ENCODE data around the gene TMEM47. TPM values are rescaled to one million over a fixed set of nuclear protein-coding genes. Genes with fewer than 3 reads are reported as not detected.

TMEM47 gene
- total RNA-seq, result not detected

GRCh38 chrX:34656842-34657725 lies at the start of gene TMEM47:
Gene TMEM47, minus strand, starts transcription at chrX:34657285. Its CDS starts 256 bp downstream, at chrX:34657029.
- CTCF ChIA-PET, result no interaction called here
- Mint-ChIP-seq H3K4me1 (peaks cover 3% of the 10 kb centered on the region), H3K27me3 (peaks cover 19% of the 10 kb centered on the region), H3K9me3 (no peaks in the 10 kb centered on the region), H3K4me3 (no peak within 1 kb of the TSS), H3K36me3 (ENCODE audit: low read depth) (peaks cover 2% of the 10 kb centered on the region), H3K27ac (no peak within 1 kb of the TSS)
- DNase-seq, result no peak
- POLR2A ChIA-PET, result no interaction called here

- Mint-ChIP-seq H3K27ac (no peak overlapping the region), H3K36me3 (ENCODE audit: low read depth) (no peaks in the 10 kb centered on the region), H3K9me3 (peaks cover 4% of the 10 kb centered on the region), H3K27me3 (no peaks in the 10 kb centered on the region), H3K4me1 (no peaks in the 10 kb centered on the region), H3K4me3 (no peak overlapping the region)
- POLR2A ChIA-PET, result no interaction called here
- CTCF ChIA-PET, result no interaction called here
- DNase-seq, result no peak
These were observed 30.0 kb upstream of the TMEM47 start for GRCh38 chrX:34687095-34687494.

GRCh38 chrX:34659575-34659974 lies 2.5 kb upstream of the TMEM47 start:
- no peak overlapping the region for H3K4me3 Mint-ChIP-seq
- POLR2A ChIA-PET, result no interaction called here
- DNase-seq, result no peak

GRCh38 chrX:34658326-34658725 lies 1.2 kb upstream of the TMEM47 start:
- Mint-ChIP-seq H3K27me3 (peaks cover 19% of the 10 kb centered on the region), H3K9me3 (no peaks in the 10 kb centered on the region), H3K4me1 (peaks cover 3% of the 10 kb centered on the region), H3K4me3 (no peak overlapping the region), H3K36me3 (ENCODE audit: low read depth) (peaks cover 2% of the 10 kb centered on the region), H3K27ac (no peak overlapping the region)
- POLR2A ChIA-PET, result no interaction called here
- CTCF ChIA-PET, result no interaction called here
- no peak for DNase-seq

More at GRCh38 chrX:34659575-34659974, 2.5 kb upstream of the TMEM47 start:
- Mint-ChIP-seq H3K27me3 (peaks cover 17% of the 10 kb centered on the region), H3K4me1 (peaks cover 3% of the 10 kb centered on the region), H3K9me3 (no peaks in the 10 kb centered on the region), H3K27ac (no peak overlapping the region), H3K36me3 (ENCODE audit: low read depth) (peaks cover 2% of the 10 kb centered on the region)
- CTCF ChIA-PET, result no interaction called here

- Mint-ChIP-seq H3K9me3 (no peaks in the 10 kb centered on the region), H3K27ac (no peak overlapping the region), H3K27me3 (peaks cover 19% of the 10 kb centered on the region), H3K36me3 (ENCODE audit: low read depth) (peaks cover 2% of the 10 kb centered on the region), H3K4me3 (no peak overlapping the region), H3K4me1 (peaks cover 3% of the 10 kb centered on the region)
- POLR2A ChIA-PET, result no interaction called here
- CTCF ChIA-PET, result no interaction called here
- DNase-seq, result no peak
These were observed 613 bp upstream of the TMEM47 start for GRCh38 chrX:34657726-34658070.

- ChIA-PET POLR2A (no interaction called here), CTCF (no interaction called here)
- peaks cover 19% of the 10 kb centered on the region for H3K27me3 Mint-ChIP-seq
- H3K9me3 Mint-ChIP-seq, result no peaks in the 10 kb centered on the region
- peaks cover 3% of the 10 kb centered on the region for H3K4me1 Mint-ChIP-seq
- peaks cover 2% of the 10 kb centered on the region for H3K36me3 Mint-ChIP-seq (ENCODE audit: low read depth)
- DNase-seq, result no peak
- no peak overlapping the region for H3K4me3 Mint-ChIP-seq
- no peak overlapping the region for H3K27ac Mint-ChIP-seq
These were observed 631 bp downstream of the TMEM47 start for GRCh38 chrX:34656467-34656841.

- no peak overlapping the region for H3K27ac Mint-ChIP-seq
- peaks cover 2% of the 10 kb centered on the region for H3K36me3 Mint-ChIP-seq (ENCODE audit: low read depth)
- no peak for DNase-seq
- peaks cover 19% of the 10 kb centered on the region for H3K27me3 Mint-ChIP-seq
- POLR2A ChIA-PET, result no interaction called here
- no peaks in the 10 kb centered on the region for H3K9me3 Mint-ChIP-seq
- CTCF ChIA-PET, result no interaction called here
- peaks cover 3% of the 10 kb centered on the region for H3K4me1 Mint-ChIP-seq
- no peak overlapping the region for H3K4me3 Mint-ChIP-seq
These were observed 1.3 kb downstream of the TMEM47 start for GRCh38 chrX:34655501-34656455.

- CTCF ChIA-PET, result no interaction called here
- POLR2A ChIA-PET, result no interaction called here
- peaks cover 2% of the 10 kb centered on the region for H3K36me3 Mint-ChIP-seq (ENCODE audit: low read depth)
These were observed 2.2 kb downstream of the TMEM47 start for GRCh38 chrX:34654696-34655490.

GRCh38 chrX:34653811-34654210 lies 3.3 kb downstream of the TMEM47 start:
- ChIA-PET POLR2A (no interaction called here), CTCF (no interaction called here)
- H3K4me3 Mint-ChIP-seq, result no peak overlapping the region
- DNase-seq, result no peak
- H3K4me1 Mint-ChIP-seq, result peaks cover 3% of the 10 kb centered on the region
- peaks cover 2% of the 10 kb centered on the region for H3K36me3 Mint-ChIP-seq (ENCODE audit: low read depth)
- H3K27ac Mint-ChIP-seq, result no peak overlapping the region
- peaks cover 19% of the 10 kb centered on the region for H3K27me3 Mint-ChIP-seq
- no peaks in the 10 kb centered on the region for H3K9me3 Mint-ChIP-seq

More at GRCh38 chrX:34654696-34655490, 2.2 kb downstream of the TMEM47 start:
- Mint-ChIP-seq H3K4me3 (no peak overlapping the region), H3K27ac (no peak overlapping the region), H3K4me1 (peaks cover 3% of the 10 kb centered on the region), H3K9me3 (no peaks in the 10 kb centered on the region), H3K27me3 (peaks cover 19% of the 10 kb centered on the region)
- DNase-seq, result no peak

- ChIA-PET CTCF (no interaction called here), POLR2A (no interaction called here)
- Mint-ChIP-seq H3K4me1 (no peaks in the 10 kb centered on the region), H3K27ac (no peak overlapping the region), H3K27me3 (no peaks in the 10 kb centered on the region), H3K9me3 (no peaks in the 10 kb centered on the region), H3K36me3 (ENCODE audit: low read depth) (no peaks in the 10 kb centered on the region), H3K4me3 (no peak overlapping the region)
- DNase-seq, result no peak
These were observed 14.2 kb downstream of the TMEM47 start for GRCh38 chrX:34642849-34643248.

- Mint-ChIP-seq H3K36me3 (ENCODE audit: low read depth) (no peaks in the 10 kb centered on the region), H3K9me3 (no peaks in the 10 kb centered on the region), H3K27me3 (no peaks in the 10 kb centered on the region), H3K4me3 (no peak overlapping the region), H3K4me1 (no peaks in the 10 kb centered on the region), H3K27ac (no peak overlapping the region)
- ChIA-PET POLR2A (no interaction called here), CTCF (no interaction called here)
- DNase-seq, result no peak
These were observed 19.0 kb downstream of the TMEM47 start for GRCh38 chrX:34638116-34638515.

- H3K27me3 Mint-ChIP-seq, result no peaks in the 10 kb centered on the region
These were observed 22.7 kb downstream of the TMEM47 start for GRCh38 chrX:34634349-34634748.

GRCh38 chrX:34632384-34632783 lies 24.7 kb downstream of the TMEM47 start:
- H3K36me3 Mint-ChIP-seq (ENCODE audit: low read depth), result no peaks in the 10 kb centered on the region
- DNase-seq, result no peak

More at GRCh38 chrX:34634349-34634748, 22.7 kb downstream of the TMEM47 start:
- ChIA-PET CTCF (no interaction called here), POLR2A (no interaction called here)
- no peak overlapping the region for H3K4me3 Mint-ChIP-seq
- no peak overlapping the region for H3K27ac Mint-ChIP-seq
- H3K4me1 Mint-ChIP-seq, result no peaks in the 10 kb centered on the region
- no peak for DNase-seq
- H3K36me3 Mint-ChIP-seq (ENCODE audit: low read depth), result no peaks in the 10 kb centered on the region
- H3K9me3 Mint-ChIP-seq, result no peaks in the 10 kb centered on the region

More at GRCh38 chrX:34632384-34632783, 24.7 kb downstream of the TMEM47 start:
- Mint-ChIP-seq H3K4me1 (no peaks in the 10 kb centered on the region), H3K27ac (no peak overlapping the region), H3K9me3 (no peaks in the 10 kb centered on the region), H3K4me3 (no peak overlapping the region), H3K27me3 (no peaks in the 10 kb centered on the region)
- CTCF ChIA-PET, result no interaction called here
- POLR2A ChIA-PET, result no interaction called here
